Uterus (tissue), 2 donors: Measurements from ENCODE around the gene ZNF462.
"Not testable (repeated sequence)": the region's sequence is repeated elsewhere in the genome, so short reads cannot be mapped to it uniquely, and the experiment has no call there.

ENCODE experiments used
- CTCF ChIP-seq, 4 experiments: fragments of 200-600 bp in 2 of 4; fragments of 450-650 bp in 2 of 4; sonication (generic) in 2 of 4; IDR thresholded peaks; one replicate each; pipeline ENCODE4 v1.5.1; 2016 to 2019; ENCODE audit warnings: antibody characterized with exemption in 4 of 4, mild to moderate bottlenecking in 2 of 4, moderate library complexity in 1 of 4
- POLR2A ChIP-seq, 2 donors: fragments of 450-650 bp; IDR thresholded peaks; one replicate each; pipeline ENCODE4 v1.6.1; 2016; ENCODE audit warnings: antibody characterized with exemption in 2 of 2, mild to moderate bottlenecking in 1 of 2, moderate library complexity in 1 of 2

- TF ChIP-seq CTCF, POLR2A (IDR thresholded peaks at IDR 0.05): not testable (repeated sequence)
These were observed 37.6 kb downstream of the ZNF462 start for GRCh38 chr9:106900523-106900922.
